Smooth muscle cell of the brain vasculature (primary cell): ENCODE measurements around the gene GTSF1L.
"Not testable (repeated sequence)": the region's sequence is repeated elsewhere in the genome, so short reads cannot be mapped to it uniquely, and the experiment has no call there.

Experiments
- DNase-seq: peaks from one replicate; pipeline ENCODE4 v3.0.0-alpha.2; 2012; ENCODE audit warnings: low read depth, low spot score

The GTSF1L gene

DNA sequence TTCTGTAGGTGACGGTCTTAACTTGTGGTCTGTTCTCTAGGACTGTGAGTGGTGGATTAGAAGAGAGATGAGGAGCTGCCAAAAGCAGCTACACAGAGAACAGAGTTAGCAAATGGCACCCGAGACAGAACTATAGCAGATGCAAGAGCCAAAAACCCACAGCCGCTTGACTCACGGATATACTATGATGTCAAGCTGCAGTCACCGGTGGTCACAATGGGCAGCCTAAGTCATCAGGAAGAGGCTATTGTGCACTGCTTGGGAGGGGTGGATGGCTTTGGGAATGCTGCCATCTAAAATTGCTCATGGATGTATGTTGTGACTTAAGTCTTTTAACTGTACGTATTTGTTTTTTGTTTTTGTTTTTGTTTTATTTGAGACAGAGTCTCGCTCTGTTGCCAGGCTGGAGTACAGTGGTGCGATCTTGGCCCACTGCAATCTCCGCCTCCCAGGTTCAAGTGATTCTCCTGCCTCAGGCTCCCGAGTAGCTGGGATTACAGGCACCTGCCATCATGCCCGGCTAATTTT, at the start of gene GTSF1L:
GTSF1L (minus strand) TSS at position 192 of the 528 bp plus-strand sequence. CDS start 308 bp downstream, outside the sequence.
- DNase-seq, result no peak

DNA sequence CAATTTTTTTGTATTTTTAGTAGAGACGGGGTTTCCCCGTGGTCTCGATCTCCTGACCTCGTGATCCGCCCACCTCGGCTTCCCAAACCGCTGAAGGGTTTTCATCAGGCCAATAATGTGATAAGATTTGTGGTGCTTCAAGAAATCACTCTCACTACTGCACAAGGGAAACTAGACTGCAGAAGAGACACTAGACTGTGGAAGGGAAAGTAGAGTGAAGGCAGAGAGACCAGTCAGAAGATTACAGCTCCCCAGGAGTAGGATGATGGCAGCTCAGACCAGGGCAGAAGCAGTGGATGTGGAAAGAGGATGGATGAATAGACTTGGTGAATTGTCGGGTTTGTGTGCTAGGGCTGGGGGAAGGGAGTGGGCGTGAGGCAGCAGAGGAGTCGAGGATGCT, 48.0 kb upstream of the GTSF1L start:
- DNase-seq, result no peak

DNA sequence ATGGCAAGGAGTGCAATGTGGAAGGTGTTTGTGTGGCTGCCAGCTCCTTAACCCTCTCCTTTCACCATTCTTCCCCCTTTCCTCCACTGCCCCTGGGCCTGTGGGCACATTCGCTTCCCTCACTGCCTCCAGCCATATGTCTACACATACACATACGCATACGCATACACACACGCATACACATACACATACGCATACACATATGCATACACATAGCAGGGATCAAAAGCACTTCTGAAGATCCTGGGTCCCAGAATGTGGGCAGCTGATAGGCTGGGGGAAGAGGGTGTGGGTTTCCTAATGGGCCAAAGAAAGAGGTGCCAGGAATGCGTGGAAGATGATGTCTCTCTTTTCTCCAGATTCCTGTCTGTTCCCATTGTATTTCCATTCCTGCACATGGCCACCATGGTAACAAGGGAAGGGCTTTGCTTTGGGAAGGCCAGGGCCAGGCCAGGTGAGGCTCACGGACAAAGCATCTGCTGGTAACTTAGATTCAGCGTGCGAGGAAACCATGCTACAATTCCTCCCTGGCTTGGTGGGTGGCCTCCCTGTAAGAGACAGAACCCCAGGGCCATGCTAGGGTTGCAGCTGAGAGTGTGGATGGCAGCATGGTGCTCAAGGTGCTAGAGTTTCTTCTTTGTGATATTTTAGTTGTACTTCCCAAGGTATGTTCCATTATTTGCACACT, 44.8 kb upstream of the GTSF1L start:
- no peak for DNase-seq

DNA sequence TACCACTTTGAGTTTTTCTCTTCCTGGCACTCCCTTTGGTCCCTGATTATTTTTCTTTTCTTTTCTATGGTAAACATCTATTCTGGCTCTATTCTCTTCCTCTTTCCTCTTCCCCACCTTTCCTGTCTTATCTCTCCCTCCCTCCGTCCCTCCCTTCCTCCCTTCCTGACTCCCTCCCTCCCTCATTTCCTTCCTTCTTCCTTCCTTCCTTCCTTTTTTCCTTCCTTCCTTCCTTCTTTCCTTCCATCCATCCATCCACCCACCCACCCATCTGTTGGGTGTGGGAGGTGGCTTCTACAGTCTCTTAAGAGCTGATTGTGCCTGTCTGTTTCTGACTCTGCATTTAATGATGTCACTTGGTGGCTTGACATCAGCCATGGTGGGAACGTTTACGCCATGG, 43.5 kb upstream of the GTSF1L start:
- DNase-seq, result no peak

GRCh38 chr20:43767686-43768474, 41.1 kb upstream of the GTSF1L start:
- DNase-seq, result no peak

GRCh38 chr20:43766917-43767316, 40.1 kb upstream of the GTSF1L start:
- DNase-seq, result no peak

GRCh38 chr20:43766385-43766784, 39.6 kb upstream of the GTSF1L start:
- DNase-seq, result no peak

GRCh38 chr20:43765916-43766315, 39.1 kb upstream of the GTSF1L start:
- DNase-seq, result no peak

DNA sequence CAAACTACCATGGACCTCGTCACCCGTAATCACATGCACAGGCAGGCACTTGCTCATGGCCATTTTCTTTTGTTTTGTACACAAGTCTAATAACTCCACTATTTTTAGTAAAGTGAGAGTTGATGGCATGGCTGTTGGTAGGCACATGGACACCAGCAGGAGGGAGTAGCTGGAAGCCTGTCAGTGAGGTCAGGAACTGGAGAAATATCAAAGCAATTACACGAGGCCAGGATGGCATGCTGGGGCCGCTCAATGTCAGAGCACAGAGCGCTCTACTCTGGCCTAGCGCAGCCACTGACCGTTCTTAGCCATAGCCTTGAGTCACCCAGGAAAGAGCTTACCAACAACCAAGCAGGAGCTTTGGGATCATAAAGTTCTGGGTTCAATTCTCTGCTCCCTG, 36.1 kb upstream of the GTSF1L start:
- no peak for DNase-seq

GRCh38 chr20:43761386-43762340, 34.9 kb upstream of the GTSF1L start:
- DNase-seq, result no peak

GRCh38 chr20:43757888-43758287, 31.1 kb upstream of the GTSF1L start:
- DNase-seq, result not testable (repeated sequence)

DNA sequence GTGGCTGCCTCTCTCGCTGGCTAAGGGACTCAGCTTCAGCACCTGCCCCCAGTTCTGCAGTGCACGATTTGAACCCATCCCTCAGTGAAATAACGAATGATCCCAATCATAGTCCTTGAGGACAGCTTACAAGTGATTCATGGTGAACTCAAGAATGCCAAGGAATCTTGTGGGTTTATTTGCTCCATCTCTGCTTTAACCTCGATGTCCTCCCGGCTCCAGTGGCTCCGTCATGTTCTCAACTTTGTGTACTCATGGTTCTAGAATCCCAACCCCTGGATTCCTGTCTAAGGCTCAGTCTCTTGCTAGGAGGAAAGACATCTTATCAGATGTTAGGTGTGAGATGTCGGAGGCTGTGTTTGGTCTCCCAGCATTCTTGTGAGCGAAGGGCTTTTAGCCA, 29.0 kb upstream of the GTSF1L start:
- no peak for DNase-seq

DNA sequence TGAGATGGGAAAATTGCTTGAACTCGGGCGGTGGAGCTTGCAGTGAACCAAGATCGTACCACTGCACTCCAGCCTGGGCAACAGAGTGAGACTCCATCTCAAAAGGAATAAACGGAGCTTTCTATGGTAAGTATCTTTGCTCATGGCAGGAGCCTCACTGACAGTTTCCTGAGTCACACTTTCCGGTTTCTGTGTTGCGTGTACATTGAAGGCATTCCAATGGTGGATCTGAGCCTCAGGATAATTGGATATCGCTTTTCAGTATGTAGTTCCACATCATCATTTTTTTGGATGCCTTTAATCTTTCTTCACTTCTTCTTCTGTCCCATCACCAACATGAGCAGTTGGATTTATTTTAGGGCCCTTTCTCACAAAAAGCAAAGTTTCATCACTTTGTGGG, 28.6 kb upstream of the GTSF1L start:
- no peak for DNase-seq

DNA sequence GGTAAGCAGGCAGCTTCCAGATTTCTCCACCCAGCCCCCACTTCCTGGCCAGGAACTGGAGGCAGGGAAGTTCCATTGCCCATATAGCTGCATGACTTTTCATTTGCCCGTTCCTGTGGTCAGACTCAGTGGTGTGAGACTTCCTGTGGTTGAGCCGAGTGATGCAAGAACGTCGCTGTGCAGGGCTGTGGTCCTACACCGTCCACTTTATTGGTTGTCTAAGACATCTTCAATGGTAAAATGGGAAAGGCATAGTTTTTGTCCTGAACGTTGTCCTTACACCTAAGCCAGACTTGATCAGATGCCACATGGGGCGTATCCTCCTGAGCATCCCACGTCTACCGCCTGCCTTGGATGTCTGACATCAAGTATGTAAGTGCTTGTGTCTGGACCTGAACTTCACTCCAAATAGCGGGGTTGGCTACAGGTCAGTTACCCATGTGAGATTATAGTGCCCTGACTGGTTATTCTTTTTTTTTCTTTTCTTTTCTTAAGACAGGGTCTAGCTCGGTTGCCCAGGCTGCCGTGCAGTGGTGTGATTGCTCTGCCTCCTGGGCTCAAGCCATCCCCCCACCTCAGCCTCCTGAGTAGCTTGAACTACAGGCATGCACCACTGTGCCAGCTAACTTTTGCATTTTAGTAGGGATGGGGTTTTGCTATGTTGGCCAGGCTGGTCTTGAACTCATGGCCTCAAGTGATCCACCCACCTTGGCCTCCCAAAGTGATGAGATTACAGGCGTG, 25.9 kb upstream of the GTSF1L start:
- DNase-seq, result no peak

DNA sequence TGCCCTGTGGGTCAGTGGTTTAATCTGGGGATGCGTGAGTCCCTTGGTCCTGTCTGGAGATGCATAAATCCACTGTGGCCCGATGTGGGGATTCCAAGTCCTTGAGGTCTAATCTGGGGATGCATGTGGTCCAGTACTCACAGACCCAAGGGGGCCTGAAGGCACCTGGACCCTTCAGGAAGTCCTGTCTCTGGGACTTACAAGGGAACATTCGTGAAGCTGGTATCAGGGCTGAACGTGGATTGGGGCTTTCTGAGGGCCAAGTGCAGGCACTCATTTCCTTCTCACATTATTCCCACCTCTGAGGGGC, 25.2 kb upstream of the GTSF1L start:
- DNase-seq, result no peak

- no peak for DNase-seq
Observed at GRCh38 chr20:43751167-43752050, 24.6 kb upstream of the GTSF1L start.

DNA sequence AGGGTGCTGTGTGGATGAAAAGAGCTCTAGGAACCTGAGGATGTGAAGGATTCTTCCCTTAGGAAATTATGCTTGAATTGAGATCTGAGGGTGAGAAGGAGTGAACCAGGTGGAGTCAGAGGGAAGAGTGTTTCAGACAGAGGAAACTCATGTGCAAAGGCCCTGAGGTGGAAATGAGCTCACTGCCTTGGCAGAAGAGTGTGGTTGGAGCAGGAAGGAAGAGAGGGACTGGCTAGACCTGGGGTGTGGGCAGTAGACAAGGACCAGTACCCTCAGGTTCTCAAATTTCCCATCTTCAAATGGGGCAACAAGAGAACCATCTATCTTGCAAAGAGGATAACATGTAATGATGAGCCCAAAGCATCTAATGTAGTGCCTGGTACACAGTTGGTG, 24.0 kb upstream of the GTSF1L start:
- DNase-seq, result no peak

DNA sequence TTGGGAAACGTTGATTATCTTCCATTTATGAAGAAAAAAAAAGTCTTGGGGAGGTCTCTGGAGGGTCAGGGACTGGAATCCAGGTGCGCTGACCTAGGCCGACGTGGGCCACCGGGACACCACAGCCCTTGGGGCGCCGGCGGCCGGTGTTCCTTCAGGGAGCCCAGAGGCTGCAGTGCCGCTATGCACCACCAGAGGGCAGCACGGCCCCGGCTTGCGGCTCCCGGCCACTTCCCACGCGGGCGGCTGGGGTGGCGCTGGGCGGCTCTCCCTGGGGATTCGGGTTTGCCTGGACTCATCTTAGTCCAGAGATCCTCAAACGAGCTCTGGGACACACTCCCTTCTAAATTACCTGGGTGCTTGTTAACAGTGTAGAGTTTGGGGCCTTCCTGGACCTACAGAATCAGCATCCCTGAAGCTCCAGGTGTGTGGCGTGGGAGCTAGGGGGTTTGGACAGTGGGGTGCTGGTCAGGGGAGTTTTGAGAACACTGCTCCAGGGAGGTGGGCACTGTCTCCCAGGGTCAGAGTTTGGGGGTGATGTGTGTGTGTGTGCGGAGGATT, 23.0 kb upstream of the GTSF1L start:
- no peak for DNase-seq

DNA sequence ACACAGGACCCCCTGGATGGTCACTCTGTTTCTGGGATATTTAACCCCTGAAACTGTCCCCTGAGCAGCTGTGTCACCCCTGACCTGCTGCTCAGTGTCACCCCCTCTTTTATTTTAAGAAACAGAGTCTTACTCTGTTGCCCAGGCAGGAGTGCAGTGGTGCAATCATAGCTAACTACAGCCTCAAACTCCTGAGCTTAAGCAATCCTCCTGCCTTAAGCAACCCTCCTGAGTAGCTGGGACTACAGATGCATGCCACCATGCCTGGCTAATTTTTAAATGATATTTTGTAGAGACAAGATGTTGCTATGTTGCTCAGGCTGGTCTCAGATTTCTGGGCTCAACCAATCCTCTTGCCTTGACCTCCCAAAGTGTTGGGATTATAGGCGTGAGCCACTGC, 21.5 kb upstream of the GTSF1L start:
- DNase-seq, result no peak
